K562 (cell line): ENCODE measurements around the gene USP19. TPM values are rescaled to one million over a fixed set of nuclear protein-coding genes. Genes with fewer than 3 reads are reported as not detected.

Experiments
- ATAC-seq: fragments of 200-7000 bp; cut with Tn5 transposase; 3 replicates; pipeline ENCODE4 v1.9.1; 2020; ENCODE audit warnings: moderate library complexity
- BruUV-seq: library from RNA; stranded (reverse); fragments of 400-500 nt; replicated peaks from 2 replicates; lab custom pipeline; 2021; lab: Mats Ljungman, UMichigan
- CTCF ChIA-PET: fragments of 300-600 bp; formaldehyde crosslinking; extraction: SDS; loops from one replicate; lab custom pipeline; 2021; ENCODE audit warnings: low intra/inter-chr PET ratio; lab: Yijun Ruan, JAX
- POLR2A ChIA-PET: fragments of 300-600, 350-650 bp; sonication (Branson Sonifier 250); formaldehyde crosslinking; extraction: SDS; loops from one replicate; lab custom pipeline; 2021; ENCODE audit warnings: antibody characterized with exemption, inconsistent platforms; lab: Yijun Ruan, JAX
- DNase-seq, 4 experiments: peaks; one replicate each; pipeline versions ENCODE4 v3.0.0 to v3.0.0-alpha.2; 2011 to 2018; ENCODE audit warnings: low spot score in 3 of 4, mixed read lengths in 3 of 4; ENCODE audit errors: extremely low read depth in 1 of 4
- FAIRE-seq: peaks from 2 replicates; lab custom pipeline; 2011; peaks lifted over from hg19 to GRCh38; lab: Jason Lieb, UNC
- H2AFZ ChIP-seq: 2 replicates; pipeline ENCODE4 v1.6.0; 2011; ENCODE audit warnings: low read depth, low read length, control low read depth, inconsistent platforms
- H3K27ac ChIP-seq: fragments of 200-600 bp; 3 replicates; pipeline ENCODE4 v1.8.0; 2011; ENCODE audit warnings: low read depth, mild to moderate bottlenecking, control low read depth, inconsistent platforms, low read length, moderate library complexity, mixed read lengths; ENCODE audit errors: extremely low read depth
- H3K27me3 ChIP-seq, 2 experiments: fragments of 300-600 bp in 1 of 2; 2 replicates in 1 of 2; 3 replicates in 1 of 2; pipeline versions ENCODE4 v1.6.0 to v1.8.0; 2011; ENCODE audit warnings: inconsistent platforms in 2 of 2, low read length in 2 of 2, mild to moderate bottlenecking in 1 of 2, mixed read lengths in 1 of 2, moderate library complexity in 1 of 2; ENCODE audit not compliant: control insufficient read depth in 2 of 2, insufficient read depth in 2 of 2
- H3K36me3 ChIP-seq: fragments of 300-600 bp; 3 replicates; pipeline ENCODE4 v1.8.0; 2011; ENCODE audit warnings: mild to moderate bottlenecking, low read length, inconsistent platforms; ENCODE audit not compliant: control insufficient read depth, insufficient read depth
- H3K4me1 ChIP-seq, 2 experiments: fragments of 200-600 bp in 1 of 2; replicated peaks in 1 of 2; 2 replicates in 1 of 2; 3 replicates in 1 of 2; pipeline versions ENCODE4 v1.5.1 to v1.8.0; 2011; ENCODE audit warnings: inconsistent platforms in 2 of 2, low read length in 2 of 2, mild to moderate bottlenecking in 1 of 2, mixed read lengths in 1 of 2, moderate library complexity in 1 of 2; ENCODE audit not compliant: control insufficient read depth in 2 of 2, insufficient read depth in 2 of 2
- H3K4me2 ChIP-seq: 2 replicates; pipeline ENCODE4 v1.6.1; 2011; ENCODE audit warnings: low read length, control low read depth, inconsistent platforms, mixed read lengths; ENCODE audit not compliant: insufficient read depth
- H3K4me3 ChIP-seq: fragments of 200-600 bp; sonication (generic), shearing (Covaris generic); 2 replicates; pipeline ENCODE4 v1.5.1; 2016; ENCODE audit warnings: control low read depth, inconsistent platforms
- H3K79me2 ChIP-seq: fragments of 200-600 bp; 3 replicates; pipeline ENCODE4 v1.8.0; 2011; ENCODE audit warnings: low read length, inconsistent platforms; ENCODE audit not compliant: control insufficient read depth, insufficient read depth
- H3K9ac ChIP-seq, 2 experiments: 2 replicates each; pipeline versions ENCODE4 v1.6.0 to v1.6.1; 2011; ENCODE audit warnings: low read depth in 2 of 2, low read length in 2 of 2, control low read depth in 1 of 2, inconsistent platforms in 1 of 2, mild to moderate bottlenecking in 1 of 2, mixed read lengths in 1 of 2; ENCODE audit not compliant: insufficient read depth in 1 of 2
- H3K9me1 ChIP-seq: one replicate; pipeline ENCODE4 v1.6.0; 2011; ENCODE audit warnings: inconsistent platforms, mild to moderate bottlenecking, low read length, moderate library complexity; ENCODE audit not compliant: control insufficient read depth, insufficient read depth
- H3K9me3 ChIP-seq: replicated peaks from 2 replicates; pipeline ENCODE4 v1.5.1; 2011; ENCODE audit warnings: low read depth, low read length, inconsistent platforms; ENCODE audit not compliant: control insufficient read depth, insufficient read depth
- H4K20me1 ChIP-seq: replicated peaks from 2 replicates; pipeline ENCODE4 v1.6.1; 2011; ENCODE audit warnings: low read length, inconsistent platforms, mixed read lengths; ENCODE audit not compliant: control insufficient read depth, insufficient read depth
- CTCFL ChIP-seq: IDR thresholded peaks from 2 replicates; pipeline ENCODE4 v1.6.1; 2011; ENCODE audit warnings: borderline replicate concordance, low read depth, mild to moderate bottlenecking, moderate library complexity, low read length; ENCODE audit not compliant: insufficient read depth, poor library complexity, severe bottlenecking
- DMBX1 ChIP-seq: fragments of 250-450 bp; sonication (Bioruptor Pico); IDR thresholded peaks from 2 replicates; pipeline ENCODE4 v1.8.0; 2022; ENCODE audit warnings: inconsistent platforms, mild to moderate bottlenecking, moderate library complexity, borderline replicate concordance
- ETV6 ChIP-seq, 3 experiments: fragments of 150-350 bp in 1 of 3; sonication (generic) in 1 of 3; formaldehyde crosslinking in 1 of 3; IDR thresholded peaks; 2 replicates each; pipeline versions ENCODE4 v1.6.1 to v1.8.0; 2014 to 2022; ENCODE audit warnings: borderline replicate concordance in 2 of 3, low read depth in 2 of 3, antibody characterized with exemption in 1 of 3, low read length in 1 of 3, mild to moderate bottlenecking in 1 of 3, missing genetic modification reagents in 1 of 3
- FOXK1 ChIP-seq: sonication (generic); formaldehyde crosslinking; IDR thresholded peaks from 2 replicates; pipeline ENCODE4 v1.8.0; 2022; ENCODE audit warnings: missing genetic modification reagents, mild to moderate bottlenecking, borderline replicate concordance
- HMGN3 ChIP-seq: IDR thresholded peaks from 2 replicates; pipeline ENCODE4 v1.6.1; 2011; ENCODE audit warnings: borderline replicate concordance, low read depth, mild to moderate bottlenecking, mixed read lengths, low read length; ENCODE audit not compliant: insufficient read length; ENCODE audit errors: extremely low read depth
- MEF2A ChIP-seq: IDR thresholded peaks from 2 replicates; pipeline ENCODE4 v1.6.1; 2011; ENCODE audit warnings: low read depth, mild to moderate bottlenecking, low read length, moderate library complexity; ENCODE audit not compliant: control insufficient read depth
- MTA3 ChIP-seq: fragments of 450-650 bp; formaldehyde crosslinking; IDR thresholded peaks from 2 replicates; pipeline ENCODE4 v1.6.1; 2017; ENCODE audit warnings: mild to moderate bottlenecking, borderline replicate concordance
- NKRF ChIP-seq: fragments of 450-650 bp; IDR thresholded peaks from 2 replicates; pipeline ENCODE4 v1.6.1; 2016; ENCODE audit warnings: borderline replicate concordance
- NR0B1 ChIP-seq: fragments of 450-650 bp; IDR thresholded peaks from one replicate; pipeline ENCODE4 v1.6.1; 2018; ENCODE audit warnings: mild to moderate bottlenecking, moderate library complexity; ENCODE audit not compliant: partially characterized antibody
- POLR2AphosphoS2 ChIP-seq: IDR thresholded peaks from 2 replicates; pipeline ENCODE4 v1.6.1; 2012; ENCODE audit warnings: low read length, improper control_type of control experiment
- PURB ChIP-seq: sonication (generic); formaldehyde crosslinking; IDR thresholded peaks from 2 replicates; pipeline ENCODE4 v1.9.0; 2021; ENCODE audit warnings: low read depth, mild to moderate bottlenecking, missing genetic modification reagents
- SETDB1 ChIP-seq: IDR thresholded peaks from one replicate; pipeline ENCODE4 v1.6.1; 2012; ENCODE audit warnings: low read length, control low read depth, inconsistent platforms
- SLC30A9 ChIP-seq: fragments of 250-450 bp; sonication (Bioruptor Pico); IDR thresholded peaks from 2 replicates; pipeline ENCODE4 v1.8.0; 2022; ENCODE audit warnings: mild to moderate bottlenecking, moderate library complexity
- SMC3 ChIP-seq: conservative IDR thresholded peaks from 2 replicates; pipeline ENCODE4 v1.6.1; 2011; ENCODE audit warnings: low read depth, low read length, improper control_type of control experiment; ENCODE audit not compliant: insufficient read depth
- TAL1 ChIP-seq: fragments of 450-650 bp; IDR thresholded peaks from 2 replicates; pipeline ENCODE4 v1.6.1; 2016; ENCODE audit warnings: mild to moderate bottlenecking
- ZNF445 ChIP-seq: fragments of 250-450 bp; sonication (Bioruptor Pico); IDR thresholded peaks from 2 replicates; pipeline ENCODE4 v1.4.0; 2020; ENCODE audit warnings: low read depth, mild to moderate bottlenecking, moderate library complexity
- ZZZ3 ChIP-seq: fragments of 450-650 bp; IDR thresholded peaks from 2 replicates; pipeline ENCODE4 v1.6.1; 2016; ENCODE audit warnings: antibody characterized with exemption, mild to moderate bottlenecking, moderate library complexity
- WGBS: fragments of 100-300 bp; shearing (Covaris generic); methylation state at CpG from one replicate; pipeline ENCODE4 v1.1.6; 2016; ENCODE audit warnings: low coverage, mixed read lengths; ENCODE audit not compliant: insufficient coverage; ENCODE audit errors: missing lambda C conversion rate; 5-methylcytosine and 5-hydroxymethylcytosine counted together
- in situ Hi-C: fragments of 300-500 bp; cut with MboI; formaldehyde crosslinking; loops from 4 replicates; pipeline ENCODE4 v1.15.0; 2018; ENCODE audit warnings: inconsistent platforms, mixed read lengths
- intact Hi-C: fragments of 100-400 bp; cut with micrococcal nuclease; formaldehyde crosslinking; loops from 2 replicates; pipeline ENCODE4 v1.14.2; 2022
- polyA plus RNA-seq, 8 experiments: library from polyadenylated mRNA; depleted of rRNA in 4 of 8; stranded (reverse) in 5 of 8; unstranded in 3 of 8; fragments of >200 nt; fragmentation: Nextera tagmentation in 2 of 8; fragmentation: Illumina TruSeq in 1 of 8; extraction: Ambion mirVana in 2 of 8; extraction: Trizol in 1 of 8; gene quantifications; 2 replicates each; pipeline versions ENCODE4 v1.2.1 to v1.2.3, GENCODE V29; 2011 to 2014; ENCODE audit warnings: inconsistent platforms in 1 of 8, missing spikeins in 1 of 8
- total RNA-seq, 7 experiments: library from RNA; depleted of rRNA in 6 of 7; stranded (reverse); fragments of >200 nt in 6 of 7; fragmentation: Illumina TruSeq in 2 of 7; extraction: Trizol in 2 of 7; gene quantifications; 2 replicates each; pipeline versions ENCODE4 v1.2.1 to v1.2.3, GENCODE V29; 2011 to 2021; ENCODE audit warnings: low replicate concordance in 1 of 7

Gene USP19
- total and polyA plus RNA-seq, 9 of the 15 experiments (the other 6 are each of a cell fraction or from before 2014, with no cell fraction given) = 0.24 to 65.9 (median 36.9) TPM

- no peak for DNase-seq
- BruUV-seq = no TSS peak
- no peak overlapping the region for H3K27ac ChIP-seq
- no peak for FAIRE-seq
- H4K20me1 ChIP-seq = no peaks in the 10 kb centered on the region
- intact Hi-C loops = loop anchor here (5.0 kb wide), 1 partner anchor 171 kb away; no protein-coding TSS in a partner anchor
- no peak overlapping the region for H3K4me2 ChIP-seq
- CTCF ChIA-PET = no interaction called here
- H3K4me3 ChIP-seq = no peak overlapping the region
- H3K9ac ChIP-seq = no peak overlapping the region
- no peaks in the 10 kb centered on the region for H3K9me3 ChIP-seq
- WGBS = 57% methylated on average over 2 of the region's 2 CpGs
- in situ Hi-C loops = loop anchor here (25.0 kb wide), 1 partner anchor 279 kb away; the partner anchor contains the start of gene NICN1
- H3K79me2 ChIP-seq = no peaks in the 10 kb centered on the region
- ATAC-seq = no peak; the same call in 2 of the 3 replicates
- no peaks in the 10 kb centered on the region for H3K27me3 ChIP-seq
- no peak overlapping the region for H2AFZ ChIP-seq
- peaks cover 0 to 9% of the 10 kb centered on the region in 2 experiments; a peak in 2 of 5 replicates for H3K4me1 ChIP-seq
- no peaks in the 10 kb centered on the region for H3K9me1 ChIP-seq
- POLR2A ChIA-PET = interaction anchor here (0.7 to 0.8 kb wide), 3 partner anchors 20 to 271 kb away, joined by 3 to 5 read pairs (median 3); no protein-coding TSS in a partner anchor
- H3K36me3 ChIP-seq = peaks cover 19% of the 10 kb centered on the region; the same call in 2 of the 3 replicates
- no peak for TF ChIP-seq MEF2A
- no peak for TF ChIP-seq FOXK1 (CRISPR knock-in tag)
- TF ChIP-seq ZNF445 (CRISPR knock-in tag) = no peak
- no peak for TF ChIP-seq PURB (CRISPR knock-in tag)
- TF ChIP-seq SLC30A9 (CRISPR knock-in tag) = no peak
- no peak for TF ChIP-seq ZZZ3
- TF ChIP-seq POLR2AphosphoS2 = no peak
- no peak for TF ChIP-seq SETDB1
- no peak for TF ChIP-seq MTA3
- TF ChIP-seq TAL1 = no peak
- no peak for TF ChIP-seq NR0B1
- TF ChIP-seq DMBX1 (CRISPR knock-in tag) = no peak
- no peak for TF ChIP-seq SMC3
- TF ChIP-seq CTCFL = no peak
- TF ChIP-seq NKRF = no peak
- TF ChIP-seq ETV6 (IDR thresholded peaks at IDR 0.05; ENCODE audit: borderline replicate concordance in 1 of 2, low read depth in 2 of 2, low read length in 1 of 2) = no peak
- no peak for TF ChIP-seq ETV6 (CRISPR knock-in tag; IDR thresholded peaks at IDR 0.05; ENCODE audit: borderline replicate concordance)
- TF ChIP-seq HMGN3 = no peak
Measured at GRCh38 chr3:49158792-49159191, 38.2 kb upstream of the USP19 start.
